Gastroesophageal sphincter (tissue), 3 donors: ENCODE measurements around the gene MSX1.

Experiments used
- EP300 ChIP-seq: sonication (generic); formaldehyde crosslinking; IDR thresholded peaks from one replicate; pipeline ENCODE4 v1.6.1; 2017; ENCODE audit warnings: antibody characterized with exemption, mild to moderate bottlenecking
- POLR2A ChIP-seq, 2 donors: fragments of 450-650 bp; IDR thresholded peaks; one replicate each; pipeline ENCODE4 v1.6.1; 2017; ENCODE audit warnings: antibody characterized with exemption in 2 of 2, mild to moderate bottlenecking in 2 of 2, moderate library complexity in 1 of 2
- TF ChIP-seq, protein P1 (sequence below), 4 experiments: fragments of 200-600 bp in 2 of 4; fragments of 450-650 bp in 2 of 4; sonication (generic) in 1 of 4; IDR thresholded peaks; one replicate each; pipeline ENCODE4 v1.5.1; 2017 to 2019; ENCODE audit warnings: antibody characterized with exemption in 4 of 4, mild to moderate bottlenecking in 2 of 4, moderate library complexity in 2 of 4

DNA sequence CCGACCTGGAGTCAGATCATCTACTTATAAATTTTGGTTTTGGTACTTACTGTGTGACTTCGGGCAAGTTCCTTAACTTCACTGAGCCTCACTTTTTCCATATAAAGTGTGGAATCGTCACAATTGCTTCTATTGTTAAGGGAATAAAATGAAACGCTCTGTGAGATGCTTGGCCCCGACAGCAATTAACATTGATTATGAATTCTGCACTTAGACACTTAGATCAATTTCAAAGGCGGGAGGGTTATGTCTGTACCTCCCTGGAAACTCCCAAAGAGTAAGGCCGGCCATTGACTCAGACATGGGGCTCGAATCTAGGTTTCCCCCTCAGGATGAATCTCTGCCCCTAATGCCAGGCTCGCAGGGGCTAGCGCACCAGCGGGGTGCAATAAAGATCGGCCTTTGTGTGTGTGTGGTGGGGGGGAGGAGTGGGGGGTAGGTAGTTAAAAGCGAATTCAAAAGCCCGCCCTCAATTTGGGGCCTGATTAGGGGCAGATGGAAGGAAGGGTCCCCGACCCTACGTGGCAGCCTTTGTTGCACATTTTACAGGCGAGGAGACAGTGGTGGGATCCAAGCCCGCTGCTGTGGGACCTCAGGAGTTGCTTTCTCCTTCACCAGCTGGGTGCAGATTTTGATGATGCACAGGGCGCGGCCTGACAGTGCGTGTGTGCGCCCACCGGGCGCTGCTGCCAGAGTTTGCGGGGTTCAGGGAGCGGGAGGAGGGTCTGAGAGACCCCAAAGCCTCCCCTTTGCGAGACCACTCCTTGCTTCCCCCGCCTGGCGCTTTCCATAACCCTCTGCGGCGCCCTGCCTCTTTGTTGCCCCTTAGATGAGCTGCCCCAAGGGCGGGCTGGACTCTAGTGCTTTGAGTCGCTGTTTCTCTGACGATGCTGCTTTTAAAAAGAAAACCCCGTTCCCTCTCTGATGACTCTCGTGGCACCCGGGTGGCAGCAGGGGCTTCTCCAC is 9.6 kb downstream of the MSX1 start:
- TF ChIP-seq POLR2A (IDR thresholded peaks at IDR 0.05) (no peak), EP300 (no peak)
- TF ChIP-seq, protein P1, sequence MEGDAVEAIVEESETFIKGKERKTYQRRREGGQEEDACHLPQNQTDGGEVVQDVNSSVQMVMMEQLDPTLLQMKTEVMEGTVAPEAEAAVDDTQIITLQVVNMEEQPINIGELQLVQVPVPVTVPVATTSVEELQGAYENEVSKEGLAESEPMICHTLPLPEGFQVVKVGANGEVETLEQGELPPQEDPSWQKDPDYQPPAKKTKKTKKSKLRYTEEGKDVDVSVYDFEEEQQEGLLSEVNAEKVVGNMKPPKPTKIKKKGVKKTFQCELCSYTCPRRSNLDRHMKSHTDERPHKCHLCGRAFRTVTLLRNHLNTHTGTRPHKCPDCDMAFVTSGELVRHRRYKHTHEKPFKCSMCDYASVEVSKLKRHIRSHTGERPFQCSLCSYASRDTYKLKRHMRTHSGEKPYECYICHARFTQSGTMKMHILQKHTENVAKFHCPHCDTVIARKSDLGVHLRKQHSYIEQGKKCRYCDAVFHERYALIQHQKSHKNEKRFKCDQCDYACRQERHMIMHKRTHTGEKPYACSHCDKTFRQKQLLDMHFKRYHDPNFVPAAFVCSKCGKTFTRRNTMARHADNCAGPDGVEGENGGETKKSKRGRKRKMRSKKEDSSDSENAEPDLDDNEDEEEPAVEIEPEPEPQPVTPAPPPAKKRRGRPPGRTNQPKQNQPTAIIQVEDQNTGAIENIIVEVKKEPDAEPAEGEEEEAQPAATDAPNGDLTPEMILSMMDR (IDR thresholded peaks at IDR 0.05): no peak
